Trophoblast cell (in vitro differentiated cells and primary cell): Measurements from ENCODE around the gene DENND1A.

Experiments
- DNase-seq, 2 donors: peaks; one replicate each; pipeline ENCODE4 v3.0.0-alpha.2; 2016
- H2AFZ ChIP-seq: 2 replicates; pipeline ENCODE4 v1.6.1; 2013; ENCODE audit warnings: low read length, moderate library complexity, mild to moderate bottlenecking; ENCODE audit not compliant: insufficient read depth, poor library complexity
- H2AK5ac ChIP-seq: 2 replicates; pipeline ENCODE4 v1.6.1; 2013; ENCODE audit warnings: mild to moderate bottlenecking, low read length
- H2BK120ac ChIP-seq: 2 replicates; pipeline ENCODE4 v1.6.1; 2013; ENCODE audit warnings: low read length, mild to moderate bottlenecking, moderate library complexity; ENCODE audit not compliant: insufficient read depth, poor library complexity
- H2BK12ac ChIP-seq: 2 replicates; pipeline ENCODE4 v1.6.1; 2013; ENCODE audit warnings: mild to moderate bottlenecking, low read length, moderate library complexity
- H2BK5ac ChIP-seq: 2 replicates; pipeline ENCODE4 v1.6.1; 2013; ENCODE audit warnings: low read length, low read depth, moderate library complexity, mild to moderate bottlenecking; ENCODE audit not compliant: poor library complexity
- H3K14ac ChIP-seq: 2 replicates; pipeline ENCODE4 v1.6.1; 2013; ENCODE audit warnings: mild to moderate bottlenecking, low read length
- H3K18ac ChIP-seq: 2 replicates; pipeline ENCODE4 v1.6.1; 2013; ENCODE audit warnings: mild to moderate bottlenecking, low read length
- H3K23ac ChIP-seq: 2 replicates; pipeline ENCODE4 v1.6.1; 2013; ENCODE audit warnings: low read length
- H3K27ac ChIP-seq: 2 replicates; pipeline ENCODE4 v1.5.1; 2013; ENCODE audit warnings: low read depth, mild to moderate bottlenecking, inconsistent platforms, low read length, moderate library complexity
- H3K27me3 ChIP-seq: 2 replicates; pipeline ENCODE4 v1.6.1; 2013; ENCODE audit warnings: inconsistent platforms, mild to moderate bottlenecking, low read length, moderate library complexity; ENCODE audit not compliant: insufficient read depth
- H3K36me3 ChIP-seq, 2 experiments: 1 replicate in 1 of 2; 2 replicates in 1 of 2; pipeline ENCODE4 v1.6.1; 2013; ENCODE audit warnings: low read length in 2 of 2, mild to moderate bottlenecking in 2 of 2, moderate library complexity in 1 of 2; ENCODE audit not compliant: insufficient read depth in 2 of 2, control insufficient read depth in 1 of 2
- H3K4ac ChIP-seq: 2 replicates; pipeline ENCODE4 v1.6.1; 2013; ENCODE audit warnings: low read depth, mild to moderate bottlenecking, low read length, moderate library complexity
- H3K4me1 ChIP-seq, 2 experiments: 1 replicate in 1 of 2; 2 replicates in 1 of 2; pipeline ENCODE4 v1.6.1; 2013; ENCODE audit warnings: low read length in 2 of 2, mild to moderate bottlenecking in 2 of 2, moderate library complexity in 1 of 2; ENCODE audit not compliant: insufficient read depth in 2 of 2, control insufficient read depth in 1 of 2
- H3K4me2 ChIP-seq: 2 replicates; pipeline ENCODE4 v1.6.1; 2013; ENCODE audit warnings: inconsistent platforms, mild to moderate bottlenecking, low read length, moderate library complexity
- H3K4me3 ChIP-seq: 2 replicates; pipeline ENCODE4 v1.5.1; 2013; ENCODE audit warnings: mild to moderate bottlenecking, low read depth, low read length, inconsistent platforms
- H3K79me1 ChIP-seq: one replicate; pipeline ENCODE4 v1.6.1; 2013; ENCODE audit warnings: low read length
- H3K79me2 ChIP-seq: 2 replicates; pipeline ENCODE4 v1.6.1; 2013; ENCODE audit warnings: low read length, mild to moderate bottlenecking; ENCODE audit not compliant: control insufficient read depth, insufficient read depth, poor library complexity
- H3K9ac ChIP-seq: 2 replicates; pipeline ENCODE4 v1.6.1; 2013; ENCODE audit warnings: mild to moderate bottlenecking, low read length
- H3K9me3 ChIP-seq: 2 replicates; pipeline ENCODE4 v1.6.1; 2013; ENCODE audit warnings: low read depth, mild to moderate bottlenecking, control low read depth, inconsistent platforms, low read length; ENCODE audit not compliant: insufficient read depth
- H4K12ac ChIP-seq: 2 replicates; pipeline ENCODE4 v1.6.1; 2013; ENCODE audit warnings: low read depth, mild to moderate bottlenecking, low read length, moderate library complexity
- H4K8ac ChIP-seq: 2 replicates; pipeline ENCODE4 v1.6.1; 2013; ENCODE audit warnings: low read depth, mild to moderate bottlenecking, low read length, moderate library complexity
- H4K91ac ChIP-seq: one replicate; pipeline ENCODE4 v1.6.1; 2013; ENCODE audit warnings: low read depth, mild to moderate bottlenecking, low read length, moderate library complexity
- WGBS: extraction: QIAGEN DNeasy Blood & Tissue Kit; methylation state at CpG from one replicate; pipeline ENCODE4 v1.1.7; 2013; ENCODE audit warnings: missing lambda C conversion rate; ENCODE audit not compliant: insufficient read length, insufficient coverage; ENCODE audit errors: extremely low coverage; 5-methylcytosine and 5-hydroxymethylcytosine counted together

Gene DENND1A

GRCh38 chr9:123525957-123526356, 404.0 kb downstream of the DENND1A start:
- Histone ChIP-seq H3K27me3 (no peaks in the 10 kb centered on the region), H2BK5ac (no peak overlapping the region), H3K79me2 (no peaks in the 10 kb centered on the region), H3K79me1 (no peaks in the 10 kb centered on the region), H3K14ac (no peak overlapping the region), H3K4ac (no peak overlapping the region), H2AFZ (no peak overlapping the region), H4K91ac (no peak overlapping the region), H2AK5ac (no peak overlapping the region), H4K8ac (no peak overlapping the region), H3K36me3 (no peaks in the 10 kb centered on the region), H3K9ac (no peak overlapping the region), H4K12ac (no peak overlapping the region), H3K23ac (no peak overlapping the region), H2BK12ac (no peak overlapping the region), H3K4me2 (no peak overlapping the region), H2BK120ac (no peak overlapping the region), H3K4me1 (no peaks in the 10 kb centered on the region), H3K9me3 (no peaks in the 10 kb centered on the region), H3K4me3 (no peak overlapping the region), H3K27ac (no peak overlapping the region), H3K18ac (no peak overlapping the region)
- no peak for DNase-seq
- no CpG with 5 or more reads among the region's 3 CpGs for WGBS

- H2BK12ac ChIP-seq: no peak overlapping the region
- WGBS: no CpG with 5 or more reads among the region's 6 CpGs
- no peaks in the 10 kb centered on the region for H3K27me3 ChIP-seq
- no peaks in the 10 kb centered on the region for H3K36me3 ChIP-seq
- no peak overlapping the region for H4K91ac ChIP-seq
- no peak overlapping the region for H3K4me3 ChIP-seq
- no peak for DNase-seq
- no peak overlapping the region for H2BK120ac ChIP-seq
- no peak overlapping the region for H3K18ac ChIP-seq
- H3K79me1 ChIP-seq: no peaks in the 10 kb centered on the region
- H3K9me3 ChIP-seq: no peaks in the 10 kb centered on the region
- no peak overlapping the region for H4K12ac ChIP-seq
- H3K23ac ChIP-seq: no peak overlapping the region
- no peak overlapping the region for H3K4me2 ChIP-seq
- H3K4me1 ChIP-seq: no peaks in the 10 kb centered on the region
- H3K14ac ChIP-seq: no peak overlapping the region
- H2AFZ ChIP-seq: no peak overlapping the region
- no peak overlapping the region for H3K4ac ChIP-seq
- H3K79me2 ChIP-seq: no peaks in the 10 kb centered on the region
- no peak overlapping the region for H3K9ac ChIP-seq
- H4K8ac ChIP-seq: no peak overlapping the region
- H2AK5ac ChIP-seq: no peak overlapping the region
- no peak overlapping the region for H2BK5ac ChIP-seq
- H3K27ac ChIP-seq: no peak overlapping the region
Measured at GRCh38 chr9:123525424-123525823, 404.5 kb downstream of the DENND1A start.

GRCh38 chr9:123524866-123525265, 405.1 kb downstream of the DENND1A start:
- Histone ChIP-seq H3K27ac (no peak overlapping the region), H3K14ac (no peak overlapping the region), H2BK120ac (no peak overlapping the region), H4K8ac (no peak overlapping the region), H4K12ac (no peak overlapping the region), H3K4me3 (no peak overlapping the region), H3K79me1 (no peaks in the 10 kb centered on the region), H3K36me3 (no peaks in the 10 kb centered on the region), H2BK12ac (no peak overlapping the region), H3K9ac (no peak overlapping the region), H2AK5ac (no peak overlapping the region), H3K18ac (no peak overlapping the region), H4K91ac (no peak overlapping the region), H3K23ac (no peak overlapping the region), H3K4me2 (no peak overlapping the region), H2AFZ (no peak overlapping the region), H3K79me2 (no peaks in the 10 kb centered on the region), H3K9me3 (no peaks in the 10 kb centered on the region), H3K27me3 (no peaks in the 10 kb centered on the region), H3K4me1 (no peaks in the 10 kb centered on the region), H2BK5ac (no peak overlapping the region), H3K4ac (no peak overlapping the region)
- peak; percentile 86 to 94 for DNase-seq
- WGBS: no CpG with 5 or more reads among the region's 6 CpGs

DNA sequence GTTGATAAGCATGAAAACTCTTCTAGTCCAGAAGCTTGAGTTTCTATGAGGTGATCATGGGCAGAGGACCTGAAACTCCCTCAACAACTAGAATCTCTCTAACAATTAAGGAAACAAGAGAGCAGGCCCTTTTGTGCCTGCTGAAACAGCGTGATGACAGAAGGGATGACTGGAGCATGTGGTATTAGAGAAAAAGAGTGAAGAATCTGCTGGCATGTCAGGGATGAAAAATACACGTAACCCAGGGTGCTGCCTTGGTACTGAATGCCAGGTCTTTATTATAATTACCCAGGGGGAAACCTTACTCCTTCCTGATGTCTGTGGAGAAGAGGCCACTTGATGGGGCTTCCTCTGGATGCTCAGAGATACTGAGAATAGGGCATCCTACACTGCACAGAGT, 406.1 kb downstream of the DENND1A start:
- Histone ChIP-seq H3K9ac (no peak overlapping the region), H3K79me1 (no peaks in the 10 kb centered on the region), H3K4me1 (no peaks in the 10 kb centered on the region), H3K4ac (no peak overlapping the region), H3K36me3 (no peaks in the 10 kb centered on the region), H3K23ac (no peak overlapping the region), H2AK5ac (no peak overlapping the region), H3K14ac (no peak overlapping the region), H2AFZ (no peak overlapping the region), H4K8ac (no peak overlapping the region), H3K4me2 (no peak overlapping the region), H2BK5ac (no peak overlapping the region), H3K27me3 (no peaks in the 10 kb centered on the region), H4K91ac (no peak overlapping the region), H2BK12ac (no peak overlapping the region), H3K4me3 (no peak overlapping the region), H2BK120ac (no peak overlapping the region), H3K79me2 (no peaks in the 10 kb centered on the region), H4K12ac (no peak overlapping the region), H3K9me3 (no peaks in the 10 kb centered on the region), H3K27ac (no peak overlapping the region), H3K18ac (no peak overlapping the region)
- peak; percentile 30 to 68 for DNase-seq
- WGBS: no CpG with 5 or more reads among the region's 2 CpGs
